ENCODE data around the gene C19orf38.

DNA sequence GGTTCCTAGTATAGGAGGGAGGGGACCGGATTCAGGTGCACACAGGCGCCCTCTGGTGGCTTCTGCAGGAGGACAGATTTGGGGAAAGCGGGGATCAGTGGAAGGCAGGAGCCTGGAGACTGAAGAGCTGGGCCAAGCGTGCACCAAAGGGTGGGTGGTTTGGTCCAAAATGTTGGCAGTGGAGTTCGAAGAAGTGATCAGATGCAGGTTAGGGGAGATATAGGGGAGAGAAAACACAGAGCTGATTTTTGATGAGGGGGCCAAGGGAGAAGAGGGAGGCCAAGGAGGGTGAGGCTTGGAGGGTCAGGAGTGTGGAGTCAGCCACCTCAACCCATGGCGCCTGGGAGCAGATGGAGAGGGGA lies 16.3 kb downstream of the C19orf38 start:
- TF ChIP-seq, protein P1, sequence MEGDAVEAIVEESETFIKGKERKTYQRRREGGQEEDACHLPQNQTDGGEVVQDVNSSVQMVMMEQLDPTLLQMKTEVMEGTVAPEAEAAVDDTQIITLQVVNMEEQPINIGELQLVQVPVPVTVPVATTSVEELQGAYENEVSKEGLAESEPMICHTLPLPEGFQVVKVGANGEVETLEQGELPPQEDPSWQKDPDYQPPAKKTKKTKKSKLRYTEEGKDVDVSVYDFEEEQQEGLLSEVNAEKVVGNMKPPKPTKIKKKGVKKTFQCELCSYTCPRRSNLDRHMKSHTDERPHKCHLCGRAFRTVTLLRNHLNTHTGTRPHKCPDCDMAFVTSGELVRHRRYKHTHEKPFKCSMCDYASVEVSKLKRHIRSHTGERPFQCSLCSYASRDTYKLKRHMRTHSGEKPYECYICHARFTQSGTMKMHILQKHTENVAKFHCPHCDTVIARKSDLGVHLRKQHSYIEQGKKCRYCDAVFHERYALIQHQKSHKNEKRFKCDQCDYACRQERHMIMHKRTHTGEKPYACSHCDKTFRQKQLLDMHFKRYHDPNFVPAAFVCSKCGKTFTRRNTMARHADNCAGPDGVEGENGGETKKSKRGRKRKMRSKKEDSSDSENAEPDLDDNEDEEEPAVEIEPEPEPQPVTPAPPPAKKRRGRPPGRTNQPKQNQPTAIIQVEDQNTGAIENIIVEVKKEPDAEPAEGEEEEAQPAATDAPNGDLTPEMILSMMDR (IDR thresholded peaks at IDR 0.05 in 8 of 11, conservative IDR thresholded peaks at IDR 0.05 in 3 of 11) = peak; percentile 76 to 91 (median 87)
- no peak for TF ChIP-seq POLR2A (IDR thresholded peaks at IDR 0.05)
